ENCODE data around the gene THSD4.

The THSD4 gene

GRCh38 chr15:71679223-71679792, 564.0 kb downstream of the THSD4 start:
- DNase-seq (ENCODE audit: extremely low read depth, low read depth), result no peak
- TF ChIP-seq, protein P1, sequence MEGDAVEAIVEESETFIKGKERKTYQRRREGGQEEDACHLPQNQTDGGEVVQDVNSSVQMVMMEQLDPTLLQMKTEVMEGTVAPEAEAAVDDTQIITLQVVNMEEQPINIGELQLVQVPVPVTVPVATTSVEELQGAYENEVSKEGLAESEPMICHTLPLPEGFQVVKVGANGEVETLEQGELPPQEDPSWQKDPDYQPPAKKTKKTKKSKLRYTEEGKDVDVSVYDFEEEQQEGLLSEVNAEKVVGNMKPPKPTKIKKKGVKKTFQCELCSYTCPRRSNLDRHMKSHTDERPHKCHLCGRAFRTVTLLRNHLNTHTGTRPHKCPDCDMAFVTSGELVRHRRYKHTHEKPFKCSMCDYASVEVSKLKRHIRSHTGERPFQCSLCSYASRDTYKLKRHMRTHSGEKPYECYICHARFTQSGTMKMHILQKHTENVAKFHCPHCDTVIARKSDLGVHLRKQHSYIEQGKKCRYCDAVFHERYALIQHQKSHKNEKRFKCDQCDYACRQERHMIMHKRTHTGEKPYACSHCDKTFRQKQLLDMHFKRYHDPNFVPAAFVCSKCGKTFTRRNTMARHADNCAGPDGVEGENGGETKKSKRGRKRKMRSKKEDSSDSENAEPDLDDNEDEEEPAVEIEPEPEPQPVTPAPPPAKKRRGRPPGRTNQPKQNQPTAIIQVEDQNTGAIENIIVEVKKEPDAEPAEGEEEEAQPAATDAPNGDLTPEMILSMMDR (IDR thresholded peaks at IDR 0.05; ENCODE audit: low read depth, low read length, missing control alignments), result no peak
- no peak overlapping the region for H3K4me3 ChIP-seq (replicated peaks; ENCODE audit: low read depth, low read length)

DNA sequence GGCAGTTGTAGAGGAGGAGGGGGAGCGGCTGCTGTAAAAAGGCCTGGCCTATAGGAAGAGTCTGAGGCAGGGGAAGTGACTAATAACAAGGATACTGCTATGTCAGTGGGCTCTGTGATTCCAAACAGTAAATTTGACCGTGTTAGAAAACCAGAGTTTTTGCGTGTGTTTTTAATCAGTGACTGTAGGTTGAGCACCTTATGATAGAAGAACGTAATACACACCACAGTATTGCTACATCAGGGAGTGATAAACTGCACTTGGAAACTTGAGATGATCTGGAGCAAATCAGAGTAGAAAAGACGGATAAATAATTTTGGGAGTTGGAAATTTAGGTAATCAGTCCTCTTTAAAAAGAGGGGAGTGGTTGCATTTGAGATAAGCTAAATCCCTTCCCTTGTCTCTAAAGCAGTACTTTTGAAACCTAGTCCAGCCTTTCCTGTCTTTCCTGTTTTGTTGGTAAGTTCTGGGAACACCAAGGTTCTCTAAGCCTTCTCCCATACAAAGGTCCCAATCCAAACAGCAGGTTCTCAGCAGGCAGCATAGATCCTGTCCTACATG, 564.6 kb downstream of the THSD4 start:
- no peak overlapping the region for H3K4me3 ChIP-seq (replicated peaks; ENCODE audit: low read depth, low read length)
- peak; percentile 71 for DNase-seq (ENCODE audit: extremely low read depth, low read depth)
- TF ChIP-seq, protein P1 (IDR thresholded peaks at IDR 0.05; ENCODE audit: low read depth, low read length, missing control alignments), result no peak

DNA sequence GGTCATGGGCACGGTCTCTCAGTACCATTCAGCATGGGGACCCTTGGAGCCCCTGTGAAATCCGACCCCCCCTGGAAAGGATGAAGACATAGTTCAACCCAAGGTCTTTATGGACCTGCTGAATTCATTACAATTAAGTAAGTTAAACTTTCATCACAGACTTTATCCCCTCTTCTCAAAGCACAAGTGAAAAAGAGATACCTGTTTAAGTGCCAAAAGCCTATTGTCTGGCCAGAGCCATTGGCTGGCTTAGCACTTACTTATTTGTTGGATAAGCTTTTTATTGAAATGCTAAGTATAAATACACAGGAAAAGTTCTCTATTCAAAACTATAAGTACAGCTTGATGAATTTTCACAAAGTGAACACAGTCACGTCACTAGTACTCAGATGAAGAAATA, 566.7 kb downstream of the THSD4 start:
- TF ChIP-seq, protein P1 (IDR thresholded peaks at IDR 0.05; ENCODE audit: low read depth, low read length, missing control alignments), result no peak
- no peak for DNase-seq (ENCODE audit: extremely low read depth, low read depth)
- no peak overlapping the region for H3K4me3 ChIP-seq (replicated peaks; ENCODE audit: low read depth, low read length)

DNA sequence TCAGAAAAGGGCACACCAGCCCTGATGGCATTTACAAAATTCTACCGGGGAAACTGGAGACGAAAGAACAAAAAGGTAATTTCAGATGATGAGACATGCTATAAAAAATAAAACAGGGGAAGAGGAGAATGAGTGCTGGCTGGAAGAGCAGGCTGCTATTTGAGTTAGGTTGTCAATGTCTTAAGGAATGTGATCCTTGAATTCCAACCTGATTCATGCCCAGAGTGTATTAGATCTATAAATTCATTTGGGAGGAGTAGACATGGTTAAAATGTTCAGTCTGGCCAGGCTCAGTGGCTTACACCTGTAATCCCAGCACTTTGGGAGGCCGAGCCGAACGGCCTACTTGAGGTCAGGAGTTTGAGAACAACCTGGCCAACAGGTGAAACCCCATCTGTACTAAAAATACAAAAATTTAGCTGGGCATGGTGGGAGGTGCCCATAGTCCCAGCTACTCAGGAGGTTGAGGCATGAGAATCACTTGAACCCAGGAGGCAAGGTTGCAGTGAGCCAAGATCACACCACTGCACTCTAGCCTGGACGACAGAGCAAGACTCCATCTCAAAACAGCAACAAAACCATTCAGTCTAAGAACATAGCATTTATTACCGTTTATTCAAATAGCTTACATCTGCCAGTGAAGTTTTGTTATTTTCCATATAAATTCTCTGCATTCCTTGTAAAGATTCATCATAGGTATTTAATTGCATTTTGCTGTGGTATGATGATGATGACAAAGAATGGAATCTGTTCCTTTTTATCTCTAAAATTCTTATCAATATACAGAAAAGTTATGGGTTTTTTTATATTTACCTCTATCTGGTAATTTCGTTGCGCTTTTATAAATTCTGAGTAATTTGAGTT, 568.4 kb downstream of the THSD4 start:
- H3K4me3 ChIP-seq (replicated peaks; ENCODE audit: low read depth, low read length), result no peak overlapping the region
- no peak for DNase-seq (ENCODE audit: extremely low read depth, low read depth)
- TF ChIP-seq, protein P1 (IDR thresholded peaks at IDR 0.05; ENCODE audit: low read depth, low read length, missing control alignments), result no peak

GRCh38 chr15:71685420-71685993, 570.2 kb downstream of the THSD4 start:
- H3K4me3 ChIP-seq (replicated peaks; ENCODE audit: low read depth, low read length), result no peak overlapping the region
- TF ChIP-seq, protein P1 (IDR thresholded peaks at IDR 0.05; ENCODE audit: low read depth, low read length, missing control alignments), result no peak
- no peak for DNase-seq (ENCODE audit: extremely low read depth, low read depth)

DNA sequence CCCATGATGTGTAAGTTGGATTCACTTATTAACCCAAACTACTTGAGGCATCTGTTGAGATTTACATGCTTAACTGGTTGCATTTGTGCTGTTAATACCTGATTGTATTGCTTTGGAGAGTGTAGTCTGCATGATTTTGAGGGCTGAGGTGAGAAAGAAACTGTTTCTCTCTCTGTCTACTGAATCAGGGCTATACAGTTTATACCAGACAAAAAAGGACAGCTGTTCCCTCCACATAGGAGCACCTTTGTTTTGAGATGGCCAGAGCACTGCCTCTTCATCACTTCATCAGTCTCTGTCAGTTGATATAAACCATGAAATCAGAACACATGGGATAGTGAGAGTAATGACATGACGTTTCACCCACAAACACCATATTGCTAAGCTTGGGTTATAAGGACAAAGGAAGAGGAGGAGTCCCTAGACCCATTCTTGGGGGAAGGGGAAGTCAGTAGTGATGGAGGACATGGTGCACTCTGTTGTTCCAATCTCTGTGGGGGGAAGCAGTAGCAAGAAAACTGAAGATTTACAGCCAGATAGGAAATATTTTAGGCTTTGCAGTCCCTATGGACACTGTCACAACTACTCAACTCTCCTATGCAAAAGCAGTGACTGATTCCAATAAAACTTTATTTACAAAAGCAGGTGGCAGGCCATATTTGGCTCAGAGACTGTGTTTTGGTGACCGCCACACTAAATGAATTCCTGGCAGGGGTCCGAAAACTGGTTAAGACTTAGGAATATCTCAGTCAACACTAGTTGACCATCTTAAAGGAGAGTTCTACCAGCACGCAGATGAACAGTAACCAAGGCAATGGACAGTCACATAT, 571.2 kb downstream of the THSD4 start:
- TF ChIP-seq, protein P1 (IDR thresholded peaks at IDR 0.05; ENCODE audit: low read depth, low read length, missing control alignments), result no peak
- H3K4me3 ChIP-seq (replicated peaks; ENCODE audit: low read depth, low read length), result no peak overlapping the region
- DNase-seq (ENCODE audit: extremely low read depth, low read depth), result no peak
